NCI-H2196 treated with DMSO at 0.1 percent for 48 hours (cell line): ENCODE results near the gene FOXM1.
A peak's percentile ranks its signal among the peaks of the same experiment; 100 is the strongest.
"Not testable (repeated sequence)": the region's sequence is repeated elsewhere in the genome, so short reads cannot be mapped to it uniquely, and the experiment has no call there.

ENCODE experiments used
- DNase-seq: peaks from one replicate; lab custom pipeline; 2025; ENCODE audit not compliant: unreplicated experiment; lab: John Stamatoyannopoulos, UW

The FOXM1 gene

DNA sequence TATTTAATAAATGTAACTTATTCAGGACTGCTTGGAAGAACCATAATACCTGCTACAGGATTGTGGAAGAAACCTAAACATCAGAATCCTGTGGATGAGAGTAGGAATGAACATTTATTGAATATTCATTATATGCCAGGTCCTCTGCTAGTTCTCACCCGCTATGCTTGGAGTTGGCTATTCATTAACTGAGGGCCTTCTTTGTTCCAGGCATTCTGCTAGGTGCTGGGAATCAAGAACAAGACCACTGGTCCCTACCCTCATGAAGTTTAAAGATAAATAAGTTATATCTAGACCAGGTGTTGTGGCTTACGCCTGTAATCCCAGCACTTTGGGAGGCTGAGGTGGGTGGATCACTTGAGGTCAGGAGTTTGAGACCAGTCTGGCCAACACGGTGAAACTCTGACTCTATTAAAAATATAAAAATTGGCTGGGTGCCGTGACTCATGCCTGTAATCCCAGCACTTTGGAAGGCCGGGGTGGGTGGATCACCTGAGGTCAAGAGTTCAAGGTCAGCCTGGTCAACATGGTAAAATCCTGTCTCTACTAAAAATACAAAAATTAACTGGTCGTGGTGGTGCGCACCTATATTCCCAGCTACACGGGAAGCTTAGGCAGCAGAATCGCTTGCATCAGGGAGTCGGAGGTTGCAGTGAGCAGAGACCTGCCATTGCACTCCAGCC lies 9.9 kb upstream of the FOXM1 start:
- no peak for DNase-seq

DNA sequence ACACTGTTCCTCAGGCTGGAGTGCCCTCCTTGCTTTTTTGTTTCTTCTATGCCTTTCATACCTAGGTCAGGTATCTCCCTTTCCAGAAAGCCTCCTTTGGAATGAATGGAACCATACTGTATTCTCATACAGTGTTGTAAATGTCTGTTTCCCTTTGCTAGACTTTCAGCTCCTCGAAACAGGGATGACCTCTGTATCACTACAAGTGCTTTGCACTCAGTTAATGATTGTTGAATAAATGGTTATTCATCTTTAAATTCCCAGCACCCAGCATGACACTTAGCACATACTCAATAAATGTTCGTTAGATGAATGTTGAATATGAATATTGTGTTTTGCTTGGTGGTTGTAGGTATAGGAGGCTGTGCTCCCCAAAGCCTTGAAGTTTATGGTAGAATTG lies 7.8 kb upstream of the FOXM1 start:
- no peak for DNase-seq

DNA sequence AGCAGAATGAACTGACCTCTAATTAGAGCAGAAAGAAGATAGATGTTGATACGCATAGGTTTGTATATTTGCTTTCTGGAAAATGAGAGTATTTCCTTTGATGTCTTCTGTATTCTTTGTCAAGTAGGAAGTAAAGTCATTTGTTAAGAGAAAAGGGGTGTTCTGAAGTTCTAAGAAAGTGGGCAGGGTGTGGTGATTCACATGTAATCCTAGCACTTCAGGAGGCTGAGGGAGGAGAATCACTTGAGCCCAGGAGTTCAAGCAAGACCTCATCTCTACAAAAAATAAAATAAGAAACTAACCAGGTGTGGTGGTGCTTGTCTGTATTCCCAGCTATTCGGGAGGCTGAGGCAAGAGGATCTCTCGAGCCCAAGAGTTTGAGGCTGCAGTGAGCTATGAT lies 2.9 kb upstream of the FOXM1 start:
- no peak for DNase-seq

DNA sequence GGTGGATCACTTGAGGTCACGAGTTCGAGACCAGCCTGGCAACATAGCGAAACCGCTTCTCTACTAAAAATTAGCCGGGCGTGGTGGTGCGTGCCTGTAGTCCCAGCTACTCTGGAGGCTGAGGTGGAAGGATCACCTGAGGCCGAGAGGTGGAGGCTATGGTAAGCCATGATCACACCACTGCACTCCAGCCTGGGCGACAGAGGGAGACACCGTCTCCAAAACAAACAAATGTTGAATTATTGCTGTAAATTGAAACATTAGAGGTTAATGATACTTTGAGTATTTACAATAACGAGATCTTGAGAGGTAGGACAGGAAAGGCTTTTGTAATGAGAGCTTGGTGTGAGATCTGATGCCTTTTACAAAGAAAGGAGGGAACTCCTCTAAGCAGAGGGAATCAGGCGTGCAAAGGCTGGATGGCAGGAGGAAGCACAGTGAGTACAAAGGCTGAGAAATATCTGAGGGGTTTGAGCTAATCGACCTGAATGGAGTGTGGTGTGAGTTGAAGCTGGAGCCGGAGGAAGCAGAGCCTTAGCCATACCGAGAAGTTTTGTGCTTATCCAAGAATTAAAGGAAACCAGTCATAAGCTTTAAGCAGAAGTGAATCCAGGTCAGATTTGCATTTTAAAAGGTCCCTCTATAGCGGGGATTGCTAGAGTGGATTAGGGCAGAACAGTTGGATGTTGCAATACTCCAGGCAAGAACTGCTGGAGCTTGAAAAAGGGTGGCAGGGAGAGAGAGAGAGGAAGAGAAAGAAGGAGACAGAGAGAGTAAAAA lies 1.2 kb upstream of the FOXM1 start:
- peak; percentile 45 for DNase-seq

DNA sequence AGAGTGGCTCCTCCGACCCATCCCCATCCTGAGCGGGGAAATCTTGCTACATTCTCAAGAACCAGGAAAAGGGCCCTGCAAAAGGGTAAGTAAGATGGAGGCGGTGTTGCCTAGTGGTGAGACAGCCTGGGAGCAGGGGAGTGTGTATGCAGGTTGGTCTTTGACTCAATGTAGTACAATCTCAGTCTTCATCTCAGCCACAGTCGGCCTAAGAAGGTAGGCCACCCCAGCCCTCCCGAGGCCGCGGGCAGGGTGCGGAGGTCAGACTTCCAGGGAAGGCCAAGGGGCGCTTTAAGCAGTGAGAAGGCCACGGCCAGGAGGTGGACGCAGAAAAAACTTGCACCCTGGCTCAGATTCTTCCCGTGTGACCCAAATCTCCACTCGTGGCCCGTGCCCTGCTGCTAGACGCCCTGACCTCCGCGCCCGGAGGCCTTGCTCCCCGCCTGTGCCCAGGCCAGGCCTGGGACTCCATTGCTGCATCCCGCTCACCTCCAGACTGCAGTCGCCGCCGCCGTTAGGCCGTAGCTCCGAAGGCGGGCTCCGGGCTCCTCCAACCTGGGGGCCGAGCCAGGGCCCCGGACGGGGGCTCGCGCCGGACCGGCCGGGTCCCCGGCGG lies 435 bp downstream of the FOXM1 start:
- DNase-seq = no peak

DNA sequence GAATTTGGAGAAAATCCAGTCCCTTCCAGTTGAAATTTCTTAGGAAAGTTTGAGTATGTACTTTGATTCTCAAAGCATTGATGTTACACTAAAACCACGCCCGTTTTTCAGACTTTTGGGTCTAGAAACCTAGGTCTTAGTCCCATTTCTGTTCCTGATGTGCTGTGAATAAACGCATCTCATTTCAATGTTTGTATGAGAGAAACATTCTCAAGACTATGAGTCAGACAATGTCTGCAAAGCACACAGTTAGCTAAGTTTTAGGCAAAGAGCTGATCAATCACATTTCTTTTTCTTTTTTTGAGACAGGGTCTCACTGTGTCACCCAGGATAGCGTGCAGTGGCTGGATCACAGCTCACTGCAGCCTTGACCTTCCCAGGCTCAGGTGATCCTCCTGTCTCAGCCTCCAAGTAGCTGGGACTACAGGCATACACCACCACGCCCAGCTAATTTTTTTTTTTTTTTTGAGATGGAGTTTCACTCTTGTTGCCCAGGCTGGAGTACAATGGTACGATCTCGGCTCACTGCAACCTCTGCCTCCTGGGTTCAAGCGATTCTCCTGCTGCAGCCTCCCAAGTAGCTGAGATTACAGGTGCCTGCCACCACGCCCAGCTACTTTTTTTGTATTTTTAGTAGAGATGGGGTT lies 7.9 kb downstream of the FOXM1 start:
- not testable (repeated sequence) for DNase-seq

DNA sequence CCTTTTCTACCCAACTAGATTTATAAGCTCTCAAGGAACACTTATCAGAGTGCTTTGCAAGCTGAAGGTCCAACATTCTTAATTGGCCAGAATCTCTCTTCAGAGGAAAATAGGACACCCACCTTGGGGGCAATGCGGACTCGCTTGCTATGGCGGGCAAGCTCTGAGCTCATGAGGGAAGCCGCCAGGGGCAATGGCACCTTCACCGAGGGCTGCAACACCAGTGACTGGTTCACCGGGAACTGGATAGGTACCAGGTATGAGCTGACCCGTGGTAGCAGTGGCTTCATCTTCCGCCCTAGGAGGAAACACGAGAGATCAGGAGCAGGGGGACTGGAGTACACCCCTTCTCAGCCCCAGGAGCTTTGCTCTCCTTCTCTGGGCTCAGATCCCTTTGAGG lies 12.8 kb downstream of the FOXM1 start:
- DNase-seq = no peak

DNA sequence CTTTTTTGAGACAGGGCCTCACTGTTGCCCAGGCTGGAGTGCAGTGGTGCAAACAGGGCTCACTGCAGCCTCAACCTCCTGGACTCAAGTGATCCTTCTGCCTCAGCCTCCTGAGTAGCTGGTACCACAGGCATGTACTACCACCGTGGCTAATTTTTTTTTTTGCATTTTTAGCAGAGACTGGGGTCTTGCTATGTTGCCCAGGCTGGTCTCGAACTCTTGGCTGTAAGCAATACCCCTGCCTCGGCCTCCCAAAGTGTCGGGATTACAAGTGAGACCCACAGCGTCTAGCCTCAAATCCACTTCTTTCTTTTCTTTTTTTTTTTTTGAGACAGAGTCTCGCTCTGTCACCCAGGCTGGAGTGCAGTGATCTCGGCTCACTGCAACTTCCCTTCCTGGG lies 13.6 kb downstream of the FOXM1 start:
- not testable (repeated sequence) for DNase-seq

DNA sequence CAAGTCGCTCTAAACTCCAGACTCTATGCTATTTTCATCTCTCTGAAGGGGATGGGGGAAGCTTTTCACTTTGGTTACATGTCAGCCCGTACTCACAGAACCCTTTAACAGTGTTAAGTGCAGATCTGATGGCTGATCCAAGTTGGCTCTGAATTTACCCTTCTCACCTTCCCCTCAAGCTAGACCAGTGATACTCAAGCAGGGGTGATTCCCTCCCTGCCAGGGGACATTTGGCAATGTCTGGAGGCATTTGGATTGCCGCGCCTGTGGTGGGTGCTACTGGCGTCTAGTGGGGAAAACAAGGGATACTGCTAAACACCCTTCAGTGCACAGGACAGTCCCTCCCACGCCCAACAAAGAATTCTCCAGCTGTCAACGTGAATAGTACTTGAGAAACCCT lies 14.1 kb downstream of the FOXM1 start:
- no peak for DNase-seq

DNA sequence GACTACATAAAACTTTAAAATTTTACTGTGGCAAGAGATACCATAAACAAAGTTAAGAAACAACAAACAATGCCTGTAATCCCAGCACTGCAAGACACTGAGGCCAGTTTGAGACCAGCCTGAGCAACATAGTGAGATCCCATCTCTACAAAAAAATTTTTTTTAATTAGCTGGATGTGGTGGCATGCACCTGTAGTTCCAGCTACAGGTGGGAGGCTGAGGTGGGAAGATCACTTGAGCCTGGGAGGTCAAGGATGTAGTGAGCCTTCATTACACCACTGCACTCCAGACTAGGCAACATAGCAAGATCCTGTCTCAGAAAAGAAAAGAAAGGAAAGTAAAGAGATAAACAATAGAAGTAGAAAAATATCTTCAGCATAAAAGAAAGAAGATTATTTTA lies 16.8 kb downstream of the FOXM1 start:
- no peak for DNase-seq

DNA sequence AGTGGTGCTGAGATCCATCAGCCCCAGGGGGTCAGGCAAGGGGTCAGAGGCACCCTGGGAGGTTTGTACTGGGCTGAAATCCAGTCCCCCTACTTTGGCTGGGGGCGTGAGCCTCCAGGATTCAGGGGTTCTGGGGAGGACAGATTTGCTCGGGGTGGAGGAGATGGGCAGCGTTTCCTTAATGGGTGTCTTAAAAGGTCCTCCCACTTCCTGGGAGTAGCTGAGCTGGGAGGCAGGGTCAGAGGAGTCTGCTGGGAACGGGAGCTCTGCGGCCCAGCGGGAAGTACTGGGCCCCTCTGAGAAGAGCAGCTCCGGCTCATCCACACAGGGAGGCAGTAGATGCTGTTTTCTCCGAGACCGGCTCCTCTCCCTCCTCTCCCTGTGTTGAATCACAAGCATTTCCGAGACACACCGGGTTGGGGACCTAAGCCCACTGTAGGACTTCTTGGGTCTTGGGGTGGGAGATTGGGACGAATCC lies 18.0 kb downstream of the FOXM1 start:
- DNase-seq = no peak

DNA sequence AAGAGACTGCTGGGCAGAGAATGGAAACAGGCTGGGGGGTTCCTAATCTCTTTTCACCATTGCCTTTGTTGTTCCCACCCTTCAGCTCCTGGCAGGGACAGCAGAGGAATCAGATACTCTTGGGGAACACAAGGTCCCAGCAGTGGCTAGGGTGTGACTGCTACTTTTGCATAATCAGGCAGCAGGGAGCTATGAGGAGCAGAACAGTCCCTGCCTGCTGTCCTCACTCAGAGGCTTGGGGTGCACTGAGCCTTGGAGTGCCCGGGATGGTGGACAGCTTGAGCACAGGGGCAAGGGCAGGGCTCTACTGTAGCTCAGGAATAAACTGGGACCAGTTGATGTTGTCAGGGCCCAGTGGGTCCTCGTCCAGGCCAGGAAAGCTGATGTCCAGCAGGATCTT lies 18.6 kb downstream of the FOXM1 start:
- no peak for DNase-seq

DNA sequence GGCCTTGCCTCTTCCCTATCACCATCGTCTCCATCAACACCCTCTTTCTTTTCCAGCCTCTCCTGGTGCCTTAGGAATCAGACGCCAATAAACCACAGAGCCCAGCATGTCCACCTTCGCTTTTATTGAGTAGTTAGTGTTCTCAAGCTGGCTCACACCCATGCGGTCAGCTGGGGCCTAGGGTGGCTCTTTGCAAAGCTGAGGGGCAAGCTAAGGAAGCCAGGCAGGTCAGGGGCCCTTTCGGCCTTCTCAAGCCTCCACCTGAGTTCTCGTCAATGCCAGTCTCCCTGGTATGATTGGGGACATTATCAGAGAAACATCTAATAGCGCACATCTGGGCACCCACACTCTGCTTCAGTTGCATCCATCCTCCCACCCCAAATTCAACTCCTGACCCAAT lies 19.4 kb downstream of the FOXM1 start:
- DNase-seq = no peak

DNA sequence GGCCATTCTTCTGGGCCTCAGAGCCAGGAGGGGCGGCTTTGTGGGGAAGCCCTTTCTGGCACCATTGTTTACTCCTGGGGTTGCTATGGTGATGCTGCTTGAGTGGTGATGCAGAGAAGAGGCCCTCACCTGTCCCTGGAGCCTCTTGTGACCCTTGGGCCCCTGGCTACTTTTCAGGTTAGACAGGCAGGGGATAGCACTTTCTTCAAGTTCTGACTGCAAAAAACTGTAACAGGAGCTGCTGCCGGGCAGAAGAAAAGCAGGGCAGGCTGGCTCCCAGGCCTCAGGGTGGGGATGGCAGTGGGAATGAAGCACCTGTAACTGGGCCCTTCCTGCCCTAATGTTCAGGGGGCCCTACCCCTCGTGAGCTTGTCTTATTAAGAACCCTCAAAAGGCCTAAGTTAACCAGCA lies 19.9 kb downstream of the FOXM1 start, which contains the start of gene TEX52:
Gene TEX52 (minus strand): TSS at position 19 of the 411 bp plus-strand sequence. CDS start 13 bp downstream, at position 6.
- DNase-seq = no peak

DNA sequence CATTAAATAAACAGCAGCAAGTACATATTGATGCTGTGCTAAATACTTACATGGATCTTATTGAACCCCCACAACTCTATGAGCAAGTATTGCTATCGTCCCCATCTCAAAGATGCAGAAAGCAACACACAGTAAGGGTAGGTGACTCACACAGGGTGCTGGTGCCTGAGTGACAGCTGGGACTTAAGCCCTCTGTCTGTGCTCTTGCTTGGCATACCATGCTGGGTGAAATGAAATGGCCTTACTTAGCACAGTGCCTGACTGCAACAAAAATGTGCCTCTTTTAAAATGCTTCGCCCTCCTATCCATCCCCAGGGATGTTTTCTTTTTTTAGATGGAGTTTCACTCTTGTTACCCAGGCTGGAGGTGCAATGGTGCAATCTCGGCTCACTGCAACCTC lies 20.9 kb downstream of the FOXM1 start:
- no peak for DNase-seq

DNA sequence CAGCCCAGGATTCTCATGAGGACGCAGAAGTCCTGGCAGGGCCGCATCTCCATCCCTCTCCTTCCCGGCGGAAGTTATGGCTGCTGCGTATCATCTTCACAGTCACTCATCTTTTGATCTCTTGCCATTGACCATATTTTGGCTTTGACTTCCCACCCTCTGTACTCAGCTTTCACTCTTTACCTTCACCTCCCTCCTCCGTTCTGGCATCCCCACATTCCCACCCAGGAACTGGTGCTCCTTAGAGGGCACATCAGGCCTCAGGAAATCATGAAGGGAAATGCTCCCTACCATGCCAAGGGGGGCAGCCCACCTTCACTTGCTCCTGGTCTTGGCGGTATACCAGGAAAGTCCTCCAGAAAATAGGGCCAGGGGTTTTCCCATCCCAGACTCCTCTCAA lies 21.4 kb downstream of the FOXM1 start:
- no peak for DNase-seq

DNA sequence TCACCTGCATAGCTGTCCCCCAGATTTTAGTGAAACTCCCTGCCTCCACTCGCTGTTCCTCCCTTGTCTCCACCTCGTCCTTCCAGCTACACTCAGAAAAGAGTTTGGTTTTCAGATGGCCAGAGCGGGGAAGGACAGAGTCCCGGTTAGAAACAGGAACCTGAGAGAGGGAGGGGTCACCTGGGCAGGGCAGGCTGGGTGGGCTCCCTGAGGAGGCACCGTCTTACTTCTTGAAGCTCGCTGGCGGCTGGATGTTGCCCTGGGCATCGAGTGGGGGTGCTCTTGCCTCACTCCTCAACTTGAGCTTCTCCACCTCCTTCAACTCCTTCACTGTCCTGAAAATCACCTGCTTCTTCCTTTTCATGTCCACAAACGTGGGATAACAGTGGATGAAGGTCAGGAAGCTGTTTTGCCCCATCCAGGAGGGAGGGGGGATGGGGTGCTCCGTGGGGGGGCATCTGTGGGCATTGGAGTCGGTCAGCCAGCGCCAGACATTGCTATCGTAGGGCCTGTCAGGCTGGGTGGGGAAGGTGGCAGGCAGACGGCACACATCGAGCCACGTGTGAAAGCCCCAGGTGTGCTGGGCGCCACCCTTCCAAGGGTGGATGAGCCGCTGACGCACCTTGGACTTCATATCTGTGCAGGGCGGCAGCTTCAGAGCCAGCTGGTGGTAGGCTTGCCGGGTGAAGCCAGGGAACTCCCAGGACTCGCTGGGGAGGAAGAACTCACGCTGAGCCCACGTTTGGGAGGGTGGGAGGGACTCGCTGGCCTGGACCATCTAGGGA lies 22.1 kb downstream of the FOXM1 start:
- DNase-seq = no peak

DNA sequence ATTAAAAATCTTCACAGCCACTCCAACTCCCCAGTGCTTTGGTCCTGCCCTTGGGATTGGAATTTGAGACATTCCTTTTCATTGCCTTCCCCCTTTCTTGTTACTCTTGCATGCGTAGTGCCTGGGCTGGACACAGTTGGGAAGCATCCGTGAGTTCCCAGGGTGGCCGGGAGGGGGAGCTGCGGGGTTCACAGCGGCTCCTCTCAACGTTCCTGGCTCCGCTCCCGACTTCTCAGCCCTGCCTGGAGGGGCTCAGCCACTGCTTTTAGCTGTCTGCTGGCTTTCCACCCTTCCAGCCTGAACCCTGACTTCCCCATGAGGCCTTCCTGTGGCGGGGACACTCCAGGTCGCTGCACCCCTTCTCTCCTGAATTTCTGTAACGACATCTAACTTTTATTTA lies 23.3 kb downstream of the FOXM1 start:
- DNase-seq = no peak

DNA sequence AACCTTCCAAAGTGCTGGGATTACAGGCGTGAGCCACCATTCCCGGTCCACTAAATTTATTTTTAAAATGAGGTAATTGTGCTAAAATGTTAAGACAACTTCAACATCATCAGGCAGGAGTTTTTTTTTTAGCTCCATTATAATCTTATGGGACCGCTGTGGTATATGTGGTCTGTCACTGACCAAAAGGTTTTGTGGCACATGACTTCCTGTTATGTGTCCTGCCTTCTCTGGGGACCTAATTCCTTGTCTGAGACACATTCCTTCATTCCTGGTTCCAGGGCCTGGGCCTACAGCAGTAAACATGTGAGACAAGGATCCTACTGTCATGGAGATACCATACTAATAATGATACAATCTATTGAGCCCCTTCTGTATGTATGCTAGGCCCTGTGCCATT lies 25.0 kb downstream of the FOXM1 start:
- no peak for DNase-seq

DNA sequence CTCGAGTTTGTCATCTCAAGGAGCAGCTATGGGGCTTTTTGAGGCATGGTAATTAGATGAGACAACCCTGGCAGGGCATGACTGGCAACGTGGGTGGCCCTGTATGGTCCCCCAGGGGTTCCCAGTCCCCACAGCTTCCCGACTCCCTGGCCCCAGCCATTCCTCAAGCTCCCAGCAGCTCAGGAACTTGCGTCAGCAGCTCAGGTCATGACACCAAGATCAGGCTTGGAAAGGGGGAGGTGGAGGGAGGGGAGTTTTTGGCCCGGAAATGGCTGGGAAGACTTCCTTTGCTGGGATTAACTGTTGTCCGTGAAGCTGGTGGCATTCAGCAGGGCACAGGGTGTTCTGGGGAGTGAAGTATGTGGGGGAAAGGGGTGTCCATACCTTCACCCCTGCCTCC lies 31.7 kb downstream of the FOXM1 start:
- DNase-seq = no peak

DNA sequence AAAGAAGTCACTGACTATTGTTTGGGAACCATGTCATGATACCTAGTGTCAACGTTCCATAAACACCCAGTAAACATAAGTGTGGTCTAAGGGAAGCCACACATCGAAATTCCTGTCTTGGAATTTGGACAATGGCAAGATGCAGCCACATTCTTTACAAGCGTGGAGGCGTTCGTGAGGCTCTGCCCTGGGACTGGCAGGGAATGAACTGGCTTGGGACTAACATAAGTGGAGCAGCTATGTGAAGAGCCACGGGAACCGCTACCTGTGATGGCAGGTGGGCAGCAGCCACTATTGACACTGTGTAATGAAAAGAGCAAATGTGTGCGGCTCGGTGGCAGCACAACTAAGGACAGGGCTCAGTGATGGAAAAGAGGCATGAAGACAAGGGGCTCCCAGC lies 32.2 kb downstream of the FOXM1 start:
- no peak for DNase-seq
